Measurements from ENCODE around the gene LYZL1.
"Not testable (repeated sequence)": the region's sequence is repeated elsewhere in the genome, so short reads cannot be mapped to it uniquely, and the experiment has no call there.

DNA sequence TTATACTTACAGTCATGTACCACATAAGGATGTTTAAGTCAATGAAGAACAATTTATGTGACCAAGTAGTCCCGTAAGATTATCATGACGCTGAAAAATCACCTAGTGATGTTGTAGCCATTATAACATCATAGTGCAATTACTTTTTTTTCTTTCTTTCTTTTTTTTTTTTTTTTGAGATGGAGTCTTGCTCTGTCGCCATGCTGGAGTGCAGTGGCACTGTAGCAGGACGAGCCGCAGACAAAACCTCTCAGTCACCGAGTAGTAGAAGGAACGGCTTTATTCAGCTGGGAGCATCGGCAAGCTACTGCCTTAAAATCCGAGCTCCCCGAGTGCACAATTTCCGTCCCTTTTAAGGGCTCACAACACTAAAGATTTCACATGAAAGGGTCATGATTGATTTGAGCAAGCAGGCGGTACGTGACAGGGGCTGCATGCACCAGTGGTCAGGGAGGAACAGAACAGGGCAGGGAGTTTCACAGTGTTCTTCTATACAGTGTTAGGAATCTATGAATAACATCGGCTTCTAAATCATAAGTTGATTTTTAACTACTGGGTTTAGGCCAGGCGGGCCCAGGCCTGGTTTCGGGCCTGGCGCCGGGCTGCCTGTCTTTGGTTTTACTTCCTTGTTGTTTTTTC is 71.5 kb downstream of the LYZL1 start:
- TF ChIP-seq, protein P1, sequence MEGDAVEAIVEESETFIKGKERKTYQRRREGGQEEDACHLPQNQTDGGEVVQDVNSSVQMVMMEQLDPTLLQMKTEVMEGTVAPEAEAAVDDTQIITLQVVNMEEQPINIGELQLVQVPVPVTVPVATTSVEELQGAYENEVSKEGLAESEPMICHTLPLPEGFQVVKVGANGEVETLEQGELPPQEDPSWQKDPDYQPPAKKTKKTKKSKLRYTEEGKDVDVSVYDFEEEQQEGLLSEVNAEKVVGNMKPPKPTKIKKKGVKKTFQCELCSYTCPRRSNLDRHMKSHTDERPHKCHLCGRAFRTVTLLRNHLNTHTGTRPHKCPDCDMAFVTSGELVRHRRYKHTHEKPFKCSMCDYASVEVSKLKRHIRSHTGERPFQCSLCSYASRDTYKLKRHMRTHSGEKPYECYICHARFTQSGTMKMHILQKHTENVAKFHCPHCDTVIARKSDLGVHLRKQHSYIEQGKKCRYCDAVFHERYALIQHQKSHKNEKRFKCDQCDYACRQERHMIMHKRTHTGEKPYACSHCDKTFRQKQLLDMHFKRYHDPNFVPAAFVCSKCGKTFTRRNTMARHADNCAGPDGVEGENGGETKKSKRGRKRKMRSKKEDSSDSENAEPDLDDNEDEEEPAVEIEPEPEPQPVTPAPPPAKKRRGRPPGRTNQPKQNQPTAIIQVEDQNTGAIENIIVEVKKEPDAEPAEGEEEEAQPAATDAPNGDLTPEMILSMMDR (IDR thresholded peaks at IDR 0.05), result not testable (repeated sequence)
- TF ChIP-seq POLR2A (IDR thresholded peaks at IDR 0.05), result not testable (repeated sequence)

Data from right lobe of liver (tissue), 4 donors.